ENCODE data around the gene COL23A1.
"Not testable (repeated sequence)": the region's sequence is repeated elsewhere in the genome, so short reads cannot be mapped to it uniquely, and the experiment has no call there.

The COL23A1 gene

DNA sequence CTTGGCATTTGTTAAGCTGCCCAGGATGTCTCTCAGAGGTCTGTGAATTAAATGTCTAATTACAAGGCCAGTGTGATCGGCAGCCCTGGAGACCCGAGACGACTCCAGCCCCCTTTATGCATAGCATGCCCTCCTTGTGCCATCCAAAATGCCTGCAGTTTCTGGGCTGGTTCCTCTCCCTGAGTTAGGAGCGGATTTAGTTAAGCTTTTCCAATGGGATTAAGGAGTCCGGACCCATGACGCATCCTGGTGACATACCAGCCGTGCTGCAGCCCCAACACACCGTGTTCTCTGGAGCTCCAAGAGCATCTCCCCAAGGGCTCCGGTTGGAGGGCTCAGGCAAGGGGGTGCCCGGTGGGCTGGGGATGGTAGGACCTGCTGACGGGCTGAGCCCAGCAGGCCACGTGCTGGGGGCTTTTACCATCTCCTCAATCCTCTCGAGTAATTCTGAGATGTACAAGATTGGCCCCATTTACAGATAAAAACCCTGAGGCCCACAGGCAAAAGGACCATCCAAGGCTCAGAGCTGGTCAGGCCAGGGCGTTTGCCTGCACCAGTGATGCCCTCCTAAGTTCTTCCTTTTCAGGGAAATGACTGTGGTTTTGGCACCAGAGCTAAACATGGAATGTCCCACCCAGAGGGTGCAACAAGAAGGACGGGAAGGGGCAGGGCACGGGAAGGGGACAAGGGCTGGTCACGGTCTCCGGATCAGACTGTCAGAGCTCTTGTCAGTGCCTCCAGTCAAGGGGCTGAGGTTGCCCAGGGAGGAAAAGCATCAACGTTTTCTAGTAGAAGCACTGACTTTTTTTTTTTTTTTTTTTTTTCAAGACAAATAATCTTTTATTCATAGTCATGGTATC is 275.0 kb downstream of the COL23A1 start:
- no peak for DNase-seq

DNA sequence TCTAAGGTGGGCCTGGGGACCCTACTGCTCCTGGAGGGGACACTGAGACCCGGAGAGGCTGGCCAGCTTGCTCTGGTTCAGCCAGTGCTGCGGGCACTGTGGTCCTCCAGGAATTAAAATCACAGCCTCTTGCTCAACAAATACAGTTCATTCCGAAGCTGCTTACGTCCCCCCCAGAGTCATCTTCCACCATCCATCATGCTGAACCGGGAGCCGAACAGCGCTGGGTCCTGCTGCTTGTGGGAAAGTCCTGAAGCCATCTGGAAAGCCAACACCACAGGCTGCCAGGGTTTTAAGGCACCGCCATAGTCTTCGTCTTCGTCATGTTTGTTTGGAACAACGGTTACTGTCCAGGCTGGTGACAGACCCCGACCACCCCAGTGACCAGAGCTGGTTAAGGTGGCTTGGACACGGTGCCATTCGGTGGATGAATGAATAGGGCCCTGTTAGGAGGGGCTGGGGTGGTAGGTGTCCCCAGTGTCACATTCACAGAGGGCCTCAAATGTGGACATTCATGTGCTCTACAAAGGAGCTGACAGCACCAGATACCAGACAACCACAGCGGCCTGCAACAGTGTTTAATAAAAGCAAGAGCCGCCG is 276.0 kb downstream of the COL23A1 start:
- no peak for DNase-seq

DNA sequence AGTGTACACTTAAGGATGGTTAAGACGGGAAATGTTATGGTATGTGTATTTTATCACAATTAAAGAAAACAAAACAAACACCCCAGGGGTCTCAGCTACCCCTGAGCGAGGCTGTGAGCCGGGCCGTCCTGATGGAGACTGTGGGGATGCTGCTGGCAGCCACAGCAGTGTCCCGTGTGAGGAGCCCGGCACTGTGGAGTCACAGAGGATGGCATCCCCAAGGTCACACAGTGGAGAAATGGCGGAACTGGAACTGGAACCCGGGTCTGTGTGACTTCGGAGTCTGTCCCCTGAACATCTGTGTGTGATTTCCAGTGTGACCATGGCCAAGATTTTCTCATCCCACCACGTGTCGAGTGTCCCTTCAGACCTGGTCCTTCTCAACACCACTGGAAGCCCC is 276.9 kb downstream of the COL23A1 start:
- no peak for DNase-seq

- no peak for DNase-seq
Observed at GRCh38 chr5:178312880-178313282, 277.3 kb downstream of the COL23A1 start.

- no peak for DNase-seq
Observed at GRCh38 chr5:178310130-178310865, 279.9 kb downstream of the COL23A1 start.

DNA sequence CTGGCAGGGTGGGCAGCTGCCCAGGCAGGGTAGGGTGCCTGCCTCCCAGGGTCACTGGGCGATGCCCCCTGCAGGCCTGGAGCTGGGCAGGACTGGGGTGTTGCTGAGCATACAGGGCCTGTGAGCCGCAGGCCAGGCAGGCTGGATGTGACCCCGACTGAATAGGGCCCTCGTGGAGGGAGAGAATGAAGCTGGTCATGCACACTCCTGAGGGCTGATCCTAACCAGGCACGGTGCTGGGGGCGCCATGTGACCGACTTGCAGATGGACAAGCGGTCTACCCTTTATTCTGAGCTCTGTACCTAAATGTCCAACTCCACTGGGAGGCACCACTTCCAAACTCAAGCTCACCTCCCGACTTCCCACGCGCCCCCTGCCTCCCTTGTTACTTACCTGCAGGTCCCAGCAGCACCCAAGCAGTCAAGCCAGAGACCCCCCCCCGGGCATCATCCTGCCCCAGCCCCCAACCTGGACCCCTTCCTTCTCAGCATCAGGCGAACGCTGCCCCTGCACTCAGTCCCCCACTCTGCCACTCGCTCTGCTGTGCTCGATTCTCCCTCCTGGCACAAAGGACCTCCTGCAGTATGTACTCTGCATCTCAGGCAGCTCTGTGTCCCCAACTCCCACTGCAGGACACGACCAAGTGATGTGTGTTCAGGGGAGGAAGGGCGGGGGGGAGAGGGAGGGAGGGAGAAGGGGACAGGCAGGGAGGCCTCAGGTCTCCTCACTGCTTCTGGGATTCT is 280.8 kb downstream of the COL23A1 start:
- no peak for DNase-seq

DNA sequence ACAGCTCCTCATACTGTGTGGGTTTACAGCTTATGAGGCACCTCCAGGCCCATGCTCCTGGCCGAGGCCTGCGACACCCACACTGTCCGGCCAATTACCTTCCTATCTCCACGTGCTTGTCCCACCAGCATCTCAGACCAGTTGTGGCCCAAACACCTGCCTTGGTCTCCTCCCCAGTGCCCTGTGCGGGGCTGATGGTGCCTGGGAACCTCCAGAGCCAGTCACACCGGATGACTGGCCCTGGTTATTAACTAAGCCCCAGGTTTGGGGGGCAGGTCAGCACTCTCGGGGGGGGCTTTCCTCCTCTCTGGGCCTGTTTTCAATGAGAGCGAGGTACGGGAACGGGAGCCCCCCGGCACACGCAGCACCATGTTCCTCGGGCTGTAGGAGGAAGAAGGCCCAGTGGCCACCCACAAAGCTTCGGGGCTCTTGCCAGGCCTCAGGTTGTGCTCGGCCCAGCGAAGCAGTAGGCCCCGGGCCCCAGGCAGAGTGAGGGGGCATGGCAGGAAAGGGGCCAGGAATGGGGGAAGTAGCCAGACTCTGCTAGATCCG is 281.6 kb downstream of the COL23A1 start:
- no peak for DNase-seq

DNA sequence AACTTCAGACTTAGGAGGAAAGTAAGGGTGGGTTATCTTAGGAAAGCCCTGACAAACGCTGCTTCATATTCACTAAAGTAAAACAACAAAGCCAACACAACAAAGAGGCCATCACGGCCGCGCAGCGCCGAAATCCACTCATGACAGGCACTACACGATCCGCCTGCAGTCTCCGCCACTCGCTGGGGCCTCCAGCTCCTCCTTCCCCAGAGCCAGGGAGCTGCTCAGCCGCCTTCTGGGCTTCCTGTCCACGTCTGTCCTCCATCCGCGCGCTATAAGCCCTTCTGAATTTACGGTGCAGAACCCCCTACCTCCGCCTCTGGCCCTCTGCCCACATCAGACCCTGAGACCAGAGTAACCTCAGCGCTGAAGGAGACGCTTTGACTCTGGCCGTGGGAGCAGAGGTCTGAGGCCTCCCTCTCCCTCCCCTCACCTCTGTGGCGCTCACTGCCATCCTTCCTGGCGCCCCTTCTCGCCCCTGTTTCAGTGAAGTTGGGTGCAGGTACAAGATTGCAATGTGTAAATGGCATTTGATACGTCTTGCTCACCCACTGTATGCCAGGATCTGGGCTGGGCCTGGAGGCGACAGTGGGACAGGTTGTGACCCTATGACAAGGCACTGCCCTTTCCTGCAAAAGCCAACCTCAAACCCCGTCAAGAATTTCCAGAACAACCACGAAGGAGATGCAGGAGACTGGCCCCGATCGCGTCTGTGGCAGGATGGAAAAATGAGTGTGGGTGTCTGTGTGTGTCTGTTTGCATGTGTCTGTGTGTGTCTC is 282.7 kb downstream of the COL23A1 start:
- DNase-seq: no peak

DNA sequence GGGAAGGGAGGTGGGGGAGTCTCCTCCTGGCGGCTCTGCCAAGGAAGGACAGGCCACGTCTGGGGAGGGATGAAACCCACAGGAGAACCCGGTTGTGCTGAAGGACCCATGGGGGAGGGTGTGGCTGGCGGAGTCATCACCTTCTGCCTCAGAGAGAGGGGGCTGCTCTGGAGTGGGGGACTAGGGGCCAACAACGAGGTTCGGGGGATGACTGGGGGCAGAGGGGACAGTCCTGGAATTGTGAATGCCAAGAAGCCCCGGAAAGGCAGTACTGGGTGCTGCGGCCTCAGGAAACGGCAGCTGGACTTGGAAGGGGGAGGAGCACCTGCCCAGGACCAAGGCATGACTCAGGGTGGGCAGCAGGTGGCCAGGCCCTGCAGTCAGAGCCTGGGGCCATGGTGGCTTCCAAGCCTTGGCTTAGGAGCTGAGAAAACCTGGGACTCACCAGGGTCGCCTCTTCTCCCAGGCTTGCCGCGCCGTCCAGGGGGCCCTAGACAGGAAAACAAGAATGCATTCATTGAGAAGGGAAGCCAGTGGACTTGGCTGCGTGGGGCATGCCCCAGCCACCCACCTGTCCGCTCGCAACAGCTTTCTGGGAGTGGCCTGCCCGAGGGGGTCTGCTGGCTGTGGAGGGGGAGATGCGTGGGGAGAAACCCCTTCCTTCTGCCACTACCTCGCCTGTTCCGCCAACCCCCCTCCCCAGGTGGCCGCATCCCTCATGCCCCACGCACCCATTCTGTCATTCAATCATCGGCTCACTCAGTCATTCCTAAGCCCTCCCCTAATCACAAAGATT is 283.6 kb downstream of the COL23A1 start:
- no peak for DNase-seq

- no peak for DNase-seq
Observed at GRCh38 chr5:178305801-178306200, 284.4 kb downstream of the COL23A1 start.

DNA sequence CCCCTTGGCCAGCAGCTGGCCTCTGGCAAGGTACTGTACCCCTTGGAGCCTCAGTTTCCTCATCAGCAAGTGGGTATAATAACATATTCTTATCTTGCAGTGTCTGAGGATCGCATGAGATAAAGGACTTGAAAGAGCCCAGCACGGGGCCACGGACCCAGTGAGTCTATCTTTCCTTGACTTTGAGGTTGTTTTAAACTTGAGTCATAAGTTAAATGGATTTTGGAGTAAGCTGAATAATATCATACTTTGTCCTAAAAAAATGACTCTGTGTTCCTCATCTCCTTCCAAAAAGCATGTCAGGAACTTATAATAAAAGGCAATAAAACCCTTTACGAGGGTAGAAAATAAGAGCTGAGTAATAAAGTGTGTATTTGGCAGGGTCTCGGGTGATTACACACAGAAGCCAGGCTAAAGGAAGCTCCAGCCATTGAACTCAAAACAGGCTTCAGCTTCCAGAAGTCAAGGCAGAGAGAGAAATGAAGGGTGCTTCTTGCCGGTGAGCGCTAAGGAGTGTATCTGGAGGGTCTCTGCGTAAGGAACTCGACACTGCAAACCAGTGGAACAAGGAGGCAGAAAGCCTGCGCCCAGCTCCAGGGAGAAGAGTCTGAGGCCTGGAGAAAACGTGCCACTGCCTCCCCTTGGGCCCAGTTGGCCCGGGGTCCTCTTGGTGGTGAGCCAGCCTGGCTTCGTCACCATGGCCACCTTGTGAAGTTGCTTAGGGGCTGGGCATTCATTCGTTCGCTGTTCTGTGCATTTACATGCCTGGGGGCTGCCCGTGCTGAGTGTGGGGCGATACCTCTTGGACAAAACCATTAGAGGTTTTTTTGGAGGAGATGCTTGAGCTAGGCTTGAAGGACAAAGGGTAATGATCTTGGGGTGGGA is 285.2 kb downstream of the COL23A1 start:
- no peak for DNase-seq

GRCh38 chr5:178304016-178304415 is 286.2 kb downstream of the COL23A1 start:
- DNase-seq: no peak

DNA sequence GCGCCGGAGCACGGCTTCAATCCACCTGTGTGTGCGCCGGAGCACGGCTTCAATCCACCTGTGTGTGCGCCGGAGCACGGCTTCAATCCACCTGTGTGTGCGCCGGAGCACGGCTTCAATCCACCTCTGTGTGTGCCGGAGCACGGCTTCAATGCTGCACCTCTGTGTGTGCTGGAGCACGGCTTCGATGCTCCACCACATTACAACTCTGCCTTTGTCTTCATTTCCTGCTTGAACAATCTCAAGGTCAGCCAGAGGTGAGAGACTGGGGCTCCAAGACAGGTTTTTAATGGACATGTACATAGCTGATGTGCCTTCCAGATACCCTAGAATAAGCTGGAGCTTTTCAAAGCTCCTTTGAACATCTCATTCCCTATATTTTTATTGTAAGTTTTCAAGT is 287.9 kb downstream of the COL23A1 start:
- not testable (repeated sequence) for DNase-seq

GRCh38 chr5:178301641-178302040 is 288.6 kb downstream of the COL23A1 start:
- DNase-seq: no peak

GRCh38 chr5:178298283-178298807 is 291.8 kb downstream of the COL23A1 start:
- DNase-seq: no peak

GRCh38 chr5:178297751-178298150 is 292.4 kb downstream of the COL23A1 start:
- no peak for DNase-seq

GRCh38 chr5:178296066-178296465 is 294.1 kb downstream of the COL23A1 start:
- DNase-seq: no peak

GRCh38 chr5:178295589-178295988 is 294.6 kb downstream of the COL23A1 start:
- DNase-seq: no peak

GRCh38 chr5:178293815-178294214 is 296.4 kb downstream of the COL23A1 start:
- no peak for DNase-seq

GRCh38 chr5:178293400-178293799 is 296.8 kb downstream of the COL23A1 start:
- no peak for DNase-seq
